Neural cell (in vitro differentiated cells): ENCODE measurements around the gene COL25A1. TPM values are rescaled to one million over a fixed set of nuclear protein-coding genes. Genes with fewer than 3 reads are reported as not detected.

Experiments used
- H2AFZ ChIP-seq: fragments of 200-600, 300-800 bp; sonication (generic), shearing (Covaris generic); 2 replicates; pipeline ENCODE4 v1.6.0; 2014; ENCODE audit warnings: low read depth, mild to moderate bottlenecking, antibody characterized with exemption, low read length, moderate library complexity
- H3F3A ChIP-seq: fragments of 200-600 bp; shearing (Covaris generic); 2 replicates; pipeline ENCODE4 v1.6.1; 2016; ENCODE audit warnings: mild to moderate bottlenecking, moderate library complexity, mixed read lengths, antibody characterized with exemption, low read length; ENCODE audit not compliant: insufficient read depth, poor library complexity, severe bottlenecking
- H3K27ac ChIP-seq: fragments of 200-600, 300-800 bp; sonication (generic), shearing (Covaris generic); 2 replicates; pipeline ENCODE4 v1.5.1; 2014; ENCODE audit warnings: mild to moderate bottlenecking, low read length, moderate library complexity
- H3K27me3 ChIP-seq: fragments of 300-800, 200-600 bp; sonication (generic), shearing (Covaris generic); 2 replicates; pipeline ENCODE4 v1.6.0; 2014; ENCODE audit warnings: mild to moderate bottlenecking, low read depth, low read length, moderate library complexity; ENCODE audit not compliant: insufficient read depth
- H3K36me3 ChIP-seq: fragments of 300-800, 200-600 bp; sonication (generic), shearing (Covaris generic); 2 replicates; pipeline ENCODE4 v1.5.1; 2014; ENCODE audit warnings: mild to moderate bottlenecking, antibody characterized with exemption, low read length, moderate library complexity; ENCODE audit not compliant: insufficient read depth
- H3K4me2 ChIP-seq: fragments of 300-800, 200-600 bp; sonication (generic), shearing (Covaris generic); 2 replicates; pipeline ENCODE4 v1.6.0; 2014; ENCODE audit warnings: mild to moderate bottlenecking, low read length
- H3K4me3 ChIP-seq: fragments of 300-800, 200-600 bp; sonication (generic), shearing (Covaris generic); 2 replicates; pipeline ENCODE4 v1.5.1; 2014; ENCODE audit warnings: mild to moderate bottlenecking, low read length, moderate library complexity
- H3K79me2 ChIP-seq: fragments of 200-600 bp; shearing (Covaris generic); replicated peaks from 2 replicates; pipeline ENCODE4 v1.6.0; 2014; ENCODE audit warnings: mild to moderate bottlenecking, low read length, moderate library complexity; ENCODE audit not compliant: insufficient read depth
- H3K9ac ChIP-seq: fragments of 300-800, 200-600 bp; sonication (generic), shearing (Covaris generic); 2 replicates; pipeline ENCODE4 v1.6.1; 2016; ENCODE audit warnings: mild to moderate bottlenecking, low read length, mixed read lengths
- H3K9me2 ChIP-seq: fragments of 200-600 bp; shearing (Covaris generic); 2 replicates; pipeline ENCODE4 v1.6.1; 2016; ENCODE audit warnings: mild to moderate bottlenecking, low read length, mixed read lengths; ENCODE audit not compliant: insufficient read depth
- H3K9me3 ChIP-seq: fragments of 200-600, 300-800 bp; sonication (generic), shearing (Covaris generic); 2 replicates; pipeline ENCODE4 v1.6.1; 2016; ENCODE audit warnings: mild to moderate bottlenecking, mixed run types, low read length, moderate library complexity, mixed read lengths
- H4K20me1 ChIP-seq: fragments of 200-600 bp; shearing (Covaris generic); 2 replicates; pipeline ENCODE4 v1.6.1; 2016; ENCODE audit warnings: mild to moderate bottlenecking, mixed run types; ENCODE audit not compliant: insufficient read depth
- EP300 ChIP-seq: fragments of 450-650 bp; conservative IDR thresholded peaks from 2 replicates; pipeline ENCODE4 v1.6.1; 2014; ENCODE audit warnings: antibody characterized with exemption, mild to moderate bottlenecking, moderate library complexity; ENCODE audit not compliant: poor library complexity, severe bottlenecking
- EZH2 ChIP-seq: fragments of 200-600, 300-800 bp; shearing (Covaris generic), sonication (generic); IDR thresholded peaks from 2 replicates; pipeline ENCODE4 v1.6.1; 2014; ENCODE audit warnings: antibody characterized with exemption, low read length, borderline replicate concordance, mild to moderate bottlenecking; ENCODE audit not compliant: insufficient read depth, poor library complexity, severe bottlenecking
- MXI1 ChIP-seq: fragments of 450-650 bp; conservative IDR thresholded peaks from 2 replicates; pipeline ENCODE4 v1.6.1; 2014; ENCODE audit warnings: antibody characterized with exemption, mild to moderate bottlenecking; ENCODE audit not compliant: poor library complexity, severe bottlenecking
- POLR2AphosphoS5 ChIP-seq: IDR thresholded peaks from 2 replicates; pipeline ENCODE4 v1.6.1; 2012
- RAD21 ChIP-seq: fragments of 450-650 bp; conservative IDR thresholded peaks from 2 replicates; pipeline ENCODE4 v1.6.1; 2014; ENCODE audit warnings: antibody characterized with exemption, mild to moderate bottlenecking, moderate library complexity
- SMC3 ChIP-seq: fragments of 450-650 bp; conservative IDR thresholded peaks from 2 replicates; pipeline ENCODE4 v1.6.1; 2014; ENCODE audit warnings: antibody characterized with exemption, mild to moderate bottlenecking, moderate library complexity; ENCODE audit not compliant: poor library complexity
- TAF1 ChIP-seq: IDR thresholded peaks from 2 replicates; pipeline ENCODE4 v1.6.1; 2012; ENCODE audit warnings: low read depth
- polyA plus RNA-seq: library from polyadenylated mRNA; depleted of rRNA; stranded (reverse); fragments of >200 nt; gene quantifications from 2 replicates; pipeline ENCODE4 v1.2.3, GENCODE V29; 2014
- TF ChIP-seq, protein P1 (sequence below): IDR thresholded peaks from 2 replicates; pipeline ENCODE4 v1.6.1; 2012; ENCODE audit warnings: borderline replicate concordance
- TF ChIP-seq, protein P2 (sequence below): fragments of 450-650 bp; IDR thresholded peaks from 2 replicates; pipeline ENCODE4 v1.5.1; 2014; ENCODE audit warnings: antibody characterized with exemption, mild to moderate bottlenecking, moderate library complexity; ENCODE audit not compliant: poor library complexity, severe bottlenecking

Gene COL25A1
- polyA plus RNA-seq, 1 donor from 2014 or later: 32.3 TPM

DNA sequence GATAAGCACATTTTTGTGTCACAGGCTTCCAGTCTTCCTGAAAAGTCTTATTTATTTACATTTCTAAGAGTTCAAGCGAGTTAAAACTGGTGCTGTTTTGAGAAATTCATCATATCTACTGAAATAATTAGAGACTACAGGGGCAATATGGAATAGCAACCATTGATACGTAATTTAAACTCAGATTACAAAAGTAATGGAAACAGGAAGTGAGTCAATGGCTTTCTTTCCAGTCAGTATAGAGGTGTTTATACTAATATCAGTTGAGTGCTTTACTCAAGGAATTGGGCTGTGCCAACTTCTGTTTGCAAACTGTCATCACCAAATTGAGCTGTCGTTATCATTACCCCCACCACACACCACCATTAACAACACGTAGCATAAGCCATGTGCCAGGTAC lies 222.7 kb downstream of the COL25A1 start:
- no peaks in the 10 kb centered on the region for H3K9me3 ChIP-seq
- H3K4me3 ChIP-seq: no peak overlapping the region
- TF ChIP-seq SMC3: no peak
- TF ChIP-seq, protein P1, sequence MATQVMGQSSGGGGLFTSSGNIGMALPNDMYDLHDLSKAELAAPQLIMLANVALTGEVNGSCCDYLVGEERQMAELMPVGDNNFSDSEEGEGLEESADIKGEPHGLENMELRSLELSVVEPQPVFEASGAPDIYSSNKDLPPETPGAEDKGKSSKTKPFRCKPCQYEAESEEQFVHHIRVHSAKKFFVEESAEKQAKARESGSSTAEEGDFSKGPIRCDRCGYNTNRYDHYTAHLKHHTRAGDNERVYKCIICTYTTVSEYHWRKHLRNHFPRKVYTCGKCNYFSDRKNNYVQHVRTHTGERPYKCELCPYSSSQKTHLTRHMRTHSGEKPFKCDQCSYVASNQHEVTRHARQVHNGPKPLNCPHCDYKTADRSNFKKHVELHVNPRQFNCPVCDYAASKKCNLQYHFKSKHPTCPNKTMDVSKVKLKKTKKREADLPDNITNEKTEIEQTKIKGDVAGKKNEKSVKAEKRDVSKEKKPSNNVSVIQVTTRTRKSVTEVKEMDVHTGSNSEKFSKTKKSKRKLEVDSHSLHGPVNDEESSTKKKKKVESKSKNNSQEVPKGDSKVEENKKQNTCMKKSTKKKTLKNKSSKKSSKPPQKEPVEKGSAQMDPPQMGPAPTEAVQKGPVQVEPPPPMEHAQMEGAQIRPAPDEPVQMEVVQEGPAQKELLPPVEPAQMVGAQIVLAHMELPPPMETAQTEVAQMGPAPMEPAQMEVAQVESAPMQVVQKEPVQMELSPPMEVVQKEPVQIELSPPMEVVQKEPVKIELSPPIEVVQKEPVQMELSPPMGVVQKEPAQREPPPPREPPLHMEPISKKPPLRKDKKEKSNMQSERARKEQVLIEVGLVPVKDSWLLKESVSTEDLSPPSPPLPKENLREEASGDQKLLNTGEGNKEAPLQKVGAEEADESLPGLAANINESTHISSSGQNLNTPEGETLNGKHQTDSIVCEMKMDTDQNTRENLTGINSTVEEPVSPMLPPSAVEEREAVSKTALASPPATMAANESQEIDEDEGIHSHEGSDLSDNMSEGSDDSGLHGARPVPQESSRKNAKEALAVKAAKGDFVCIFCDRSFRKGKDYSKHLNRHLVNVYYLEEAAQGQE: no peak
- TF ChIP-seq RAD21: no peak
- TF ChIP-seq POLR2AphosphoS5: no peak
- no peak for TF ChIP-seq EZH2
- no peak for TF ChIP-seq MXI1
- no peak for TF ChIP-seq TAF1
- no peak for TF ChIP-seq EP300
- TF ChIP-seq, protein P2, sequence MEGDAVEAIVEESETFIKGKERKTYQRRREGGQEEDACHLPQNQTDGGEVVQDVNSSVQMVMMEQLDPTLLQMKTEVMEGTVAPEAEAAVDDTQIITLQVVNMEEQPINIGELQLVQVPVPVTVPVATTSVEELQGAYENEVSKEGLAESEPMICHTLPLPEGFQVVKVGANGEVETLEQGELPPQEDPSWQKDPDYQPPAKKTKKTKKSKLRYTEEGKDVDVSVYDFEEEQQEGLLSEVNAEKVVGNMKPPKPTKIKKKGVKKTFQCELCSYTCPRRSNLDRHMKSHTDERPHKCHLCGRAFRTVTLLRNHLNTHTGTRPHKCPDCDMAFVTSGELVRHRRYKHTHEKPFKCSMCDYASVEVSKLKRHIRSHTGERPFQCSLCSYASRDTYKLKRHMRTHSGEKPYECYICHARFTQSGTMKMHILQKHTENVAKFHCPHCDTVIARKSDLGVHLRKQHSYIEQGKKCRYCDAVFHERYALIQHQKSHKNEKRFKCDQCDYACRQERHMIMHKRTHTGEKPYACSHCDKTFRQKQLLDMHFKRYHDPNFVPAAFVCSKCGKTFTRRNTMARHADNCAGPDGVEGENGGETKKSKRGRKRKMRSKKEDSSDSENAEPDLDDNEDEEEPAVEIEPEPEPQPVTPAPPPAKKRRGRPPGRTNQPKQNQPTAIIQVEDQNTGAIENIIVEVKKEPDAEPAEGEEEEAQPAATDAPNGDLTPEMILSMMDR: no peak
- H3K9me2 ChIP-seq: no peaks in the 10 kb centered on the region
- no peak overlapping the region for H3K9ac ChIP-seq
- no peaks in the 10 kb centered on the region for H4K20me1 ChIP-seq
- no peaks in the 10 kb centered on the region for H3K36me3 ChIP-seq
- H2AFZ ChIP-seq: no peak overlapping the region
- no peak overlapping the region for H3K4me2 ChIP-seq
- no peaks in the 10 kb centered on the region for H3K79me2 ChIP-seq
- no peaks in the 10 kb centered on the region for H3K27me3 ChIP-seq
- H3K27ac ChIP-seq: no peak overlapping the region
- no peaks in the 10 kb centered on the region for H3F3A ChIP-seq

DNA sequence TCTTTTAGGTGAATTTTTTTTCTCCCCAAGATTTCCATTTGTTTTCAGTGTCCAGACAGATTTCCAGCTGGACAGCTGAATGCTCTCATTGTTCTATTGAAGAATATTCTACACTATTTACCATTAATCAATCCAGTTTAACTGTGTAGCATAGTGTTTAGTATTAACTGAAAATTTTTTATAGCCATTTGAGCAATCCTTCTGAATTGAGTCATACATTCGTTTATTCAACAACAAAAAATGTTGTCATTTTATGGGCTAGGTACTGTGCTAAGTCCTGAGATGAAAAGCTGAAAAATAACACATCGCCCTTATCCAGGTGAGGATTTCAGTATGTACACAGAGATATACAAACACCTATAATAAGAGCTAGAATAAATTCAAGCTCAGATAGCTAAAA lies 223.3 kb downstream of the COL25A1 start:
- no peak overlapping the region for H3K27ac ChIP-seq
- H3K79me2 ChIP-seq: no peaks in the 10 kb centered on the region
- no peak overlapping the region for H3K9ac ChIP-seq
- H3K9me3 ChIP-seq: no peaks in the 10 kb centered on the region
- TF ChIP-seq MXI1 (no peak), RAD21 (no peak), SMC3 (no peak), EZH2 (no peak), EP300 (no peak), TAF1 (no peak), POLR2AphosphoS5 (no peak)
- TF ChIP-seq, protein P2: no peak
- TF ChIP-seq, protein P1: no peak
- H2AFZ ChIP-seq: no peak overlapping the region
- H3K4me3 ChIP-seq: no peak overlapping the region
- H3K9me2 ChIP-seq: no peaks in the 10 kb centered on the region
- no peaks in the 10 kb centered on the region for H3K27me3 ChIP-seq
- no peaks in the 10 kb centered on the region for H3F3A ChIP-seq
- no peaks in the 10 kb centered on the region for H4K20me1 ChIP-seq
- no peak overlapping the region for H3K4me2 ChIP-seq
- H3K36me3 ChIP-seq: no peaks in the 10 kb centered on the region
